Aorta (tissue), 5 donors: Measurements from ENCODE around the gene GSPT1. TPM values are rescaled to one million over a fixed set of nuclear protein-coding genes. Genes with fewer than 3 reads are reported as not detected.

Experiments
- ATAC-seq: fragments of 200-7000 bp; cut with Tn5 transposase; one replicate; pipeline ENCODE4 v1.9.1; 2022; ENCODE audit warnings: moderate library complexity; ENCODE audit not compliant: low FRiP score
- DNase-seq, 2 donors: peaks; one replicate each; pipeline ENCODE4 v3.0.0-alpha.2; 2020
- H3K27ac ChIP-seq, 2 donors: one replicate each; pipeline ENCODE4 v1.5.1; 2013; ENCODE audit warnings: low read length in 2 of 2, mild to moderate bottlenecking in 2 of 2, moderate library complexity in 2 of 2, control low read depth in 1 of 2, inconsistent platforms in 1 of 2, low read depth in 1 of 2
- H3K27me3 ChIP-seq, 2 donors: one replicate each; pipeline ENCODE4 v1.6.1; 2013; ENCODE audit warnings: control low read depth in 1 of 2, low read length in 1 of 2, mild to moderate bottlenecking in 1 of 2, moderate library complexity in 1 of 2; ENCODE audit not compliant: insufficient read depth in 2 of 2, control insufficient read depth in 1 of 2
- H3K36me3 ChIP-seq, 2 donors: one replicate each; pipeline ENCODE4 v1.6.1; 2013; ENCODE audit warnings: control low read depth in 1 of 2, low read length in 1 of 2, mild to moderate bottlenecking in 1 of 2; ENCODE audit not compliant: insufficient read depth in 2 of 2, control insufficient read depth in 1 of 2
- H3K4me1 ChIP-seq, 2 donors: one replicate each; pipeline ENCODE4 v1.6.1; 2013; ENCODE audit warnings: low read length in 2 of 2, control low read depth in 1 of 2, mild to moderate bottlenecking in 1 of 2, moderate library complexity in 1 of 2; ENCODE audit not compliant: insufficient read depth in 2 of 2, control insufficient read depth in 1 of 2
- H3K4me3 ChIP-seq, 2 donors: one replicate each; pipeline ENCODE4 v1.5.1; 2013; ENCODE audit warnings: low read length in 2 of 2, control low read depth in 1 of 2, mild to moderate bottlenecking in 1 of 2
- H3K9me3 ChIP-seq: one replicate; pipeline ENCODE4 v1.6.1; 2013; ENCODE audit warnings: mild to moderate bottlenecking, low read length; ENCODE audit not compliant: control insufficient read depth
- WGBS, 2 donors: extraction: QIAGEN DNeasy Blood & Tissue Kit; methylation state at CpG; one replicate each; pipeline ENCODE4 v1.1.7; 2013; 5-methylcytosine and 5-hydroxymethylcytosine counted together
- intact Hi-C, 2 donors: fragments of 100-400 bp; cut with DNase I; formaldehyde crosslinking; loops; one replicate each; pipeline versions ENCODE4 v1.14.2 to v1.15.0; 2022
- polyA plus RNA-seq, 2 donors: library from polyadenylated mRNA; stranded (reverse); fragments of 200-250 nt; gene quantifications; one replicate each; pipeline ENCODE4 v1.2.3, GENCODE V29; 2013
- total RNA-seq, 2 donors: library from RNA; stranded (reverse); fragmentation: NEBNext Ultra II Directional; extraction: Animal tissue kit (Norgen Biotek cat#: 25700); gene quantifications; one replicate each; pipeline ENCODE4 v1.2.1, GENCODE V29; 2021
- donor health status: healthy with polysubstance abuse.
- donor health status: Bipolar disorder and iron deficiency.
- donor health status: DM: no; HTN: no; CAD: no.
- donor health status: DM: no; HTN: no; CAD: no.
- donor health status: DM: yes; HTN: yes; CAD: no.

Gene GSPT1
- total and polyA plus RNA-seq, 4 donors, result 28.7 to 77.7 (median 57.5) TPM

DNA sequence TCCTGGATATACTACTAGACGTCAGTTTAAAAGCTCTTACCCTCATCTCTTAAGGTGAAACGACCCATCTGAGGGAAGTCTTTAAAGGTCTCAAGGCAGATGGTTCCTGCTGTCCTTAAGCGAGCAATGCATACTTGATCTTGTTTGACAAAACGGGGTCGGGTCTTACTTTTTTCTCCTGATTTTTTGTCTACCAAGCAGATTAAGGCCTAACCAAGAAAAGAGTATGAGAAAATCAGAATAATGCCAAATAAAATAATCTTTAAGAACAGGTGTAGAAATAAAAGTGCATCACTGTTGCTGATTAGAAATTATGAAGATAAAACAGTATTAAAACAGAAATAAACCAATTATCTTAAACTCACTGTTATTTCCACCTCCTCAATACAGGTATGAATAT lies 40.0 kb downstream of the GSPT1 start:
- no peak for ATAC-seq
- Histone ChIP-seq H3K4me3 (no peak overlapping the region), H3K27me3 (no peaks in the 10 kb centered on the region), H3K4me1 (no peaks in the 10 kb centered on the region), H3K27ac (no peak overlapping the region), H3K9me3 (no peaks in the 10 kb centered on the region), H3K36me3 (peaks cover 0 to 8% of the 10 kb centered on the region in 2 donors)
- 85 to 92% methylated on average over 5 of the region's 5 CpGs for WGBS, 2 donors
- intact Hi-C loops, result loop anchor here in 1 of 2 donors (10.0 kb wide), 1 partner anchor 189 kb away; no protein-coding TSS in a partner anchor
- no peak for DNase-seq

DNA sequence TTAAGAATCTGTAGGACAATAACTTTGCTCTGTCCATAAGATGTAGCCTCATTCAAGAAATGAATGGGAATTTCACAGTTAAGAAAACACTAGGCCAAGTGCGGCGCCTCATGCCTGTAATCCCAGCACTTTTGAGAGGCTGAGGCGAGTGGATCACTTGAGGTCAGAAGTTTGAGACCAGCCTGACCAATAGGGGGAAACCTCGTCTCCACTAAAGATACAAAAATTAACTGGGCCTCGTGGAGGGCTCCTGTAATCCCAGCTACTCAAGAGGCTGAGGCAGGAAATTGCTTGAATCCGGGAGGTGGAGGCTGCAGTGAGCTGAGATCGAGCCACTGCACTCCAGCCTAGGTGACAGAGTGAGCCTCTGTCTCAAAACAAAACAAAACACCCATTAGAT lies 44.6 kb downstream of the GSPT1 start:
- no peak overlapping the region for H3K4me3 ChIP-seq
- 5 to 6% methylated on average over 7 of the region's 7 CpGs for WGBS, 2 donors

DNA sequence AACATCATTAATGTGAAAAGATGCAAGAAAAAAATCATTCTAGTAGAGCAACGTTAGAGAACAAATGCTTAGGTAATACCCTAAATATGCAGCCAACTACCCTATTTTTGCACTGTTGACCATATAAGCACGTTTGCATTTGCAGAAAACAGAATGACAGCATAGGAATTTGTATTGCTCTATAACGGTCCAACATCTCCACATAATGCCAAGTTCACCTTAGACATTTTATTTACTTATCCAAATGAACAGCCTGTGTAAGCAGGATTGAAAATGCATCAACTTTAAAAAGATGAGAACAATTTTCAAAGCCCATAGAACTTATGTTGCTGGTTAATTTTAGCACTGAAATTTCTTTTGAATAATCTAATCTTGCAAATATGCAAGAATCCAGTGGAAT lies 45.4 kb downstream of the GSPT1 start:
- H3K36me3 ChIP-seq, result peaks cover 0 to 8% of the 10 kb centered on the region in 2 donors
- no peaks in the 10 kb centered on the region for H3K4me1 ChIP-seq
- intact Hi-C loops, result loop anchor here in 1 of 2 donors (10.0 kb wide), 1 partner anchor 194 kb away; no protein-coding TSS in a partner anchor
- ATAC-seq (no peak), DNase-seq (no peak)
- no peaks in the 10 kb centered on the region for H3K9me3 ChIP-seq
- WGBS, 2 donors, result 4 to 7% methylated on average over 3 of the region's 3 CpGs
- no peaks in the 10 kb centered on the region for H3K27me3 ChIP-seq
- H3K4me3 ChIP-seq, result no peak overlapping the region
- H3K27ac ChIP-seq, result no peak overlapping the region

More for the DNA sequence above, 44.6 kb downstream of the GSPT1 start:
- Histone ChIP-seq H3K36me3 (peaks cover 0 to 8% of the 10 kb centered on the region in 2 donors), H3K9me3 (no peaks in the 10 kb centered on the region), H3K27ac (peak overlapping the region; percentile 80 to 82), H3K27me3 (no peaks in the 10 kb centered on the region), H3K4me1 (no peaks in the 10 kb centered on the region)
- ATAC-seq (no peak), DNase-seq (no peak)
- intact Hi-C loops, result loop anchor here in 1 of 2 donors (10.0 kb wide), 1 partner anchor 194 kb away; no protein-coding TSS in a partner anchor

GRCh38 chr16:11869353-11870228 lies 46.2 kb downstream of the GSPT1 start:
- peak overlapping the region in 1 of 2 donors; percentile 32 for H3K27ac ChIP-seq
- DNase-seq (no peak), ATAC-seq (no peak)
- WGBS, 2 donors, result 32 to 34% methylated on average over 8 of the region's 8 CpGs
- intact Hi-C loops, result loop anchor here in 1 of 2 donors (10.0 kb wide), 1 partner anchor 195 kb away; no protein-coding TSS in a partner anchor
- H3K9me3 ChIP-seq, result no peaks in the 10 kb centered on the region
- H3K4me1 ChIP-seq, result peaks cover 0 to 1% of the 10 kb centered on the region in 2 donors
- H3K36me3 ChIP-seq, result peaks cover 0 to 8% of the 10 kb centered on the region in 2 donors
- no peak overlapping the region for H3K4me3 ChIP-seq
- H3K27me3 ChIP-seq, result no peaks in the 10 kb centered on the region

- ATAC-seq, result no peak
- H3K4me1 ChIP-seq, result peaks cover 0 to 1% of the 10 kb centered on the region in 2 donors
- no peak for DNase-seq
- 81 to 88% methylated on average over 2 of the region's 2 CpGs for WGBS, 2 donors
- H3K27me3 ChIP-seq, result no peaks in the 10 kb centered on the region
- H3K27ac ChIP-seq, result peak overlapping the region in 1 of 2 donors; percentile 32
- H3K4me3 ChIP-seq, result no peak overlapping the region
- intact Hi-C loops, result no loop called here
- peaks cover 0 to 5% of the 10 kb centered on the region in 2 donors for H3K36me3 ChIP-seq
- H3K9me3 ChIP-seq, result no peaks in the 10 kb centered on the region
Measured at GRCh38 chr16:11868412-11868980, 47.3 kb downstream of the GSPT1 start.

DNA sequence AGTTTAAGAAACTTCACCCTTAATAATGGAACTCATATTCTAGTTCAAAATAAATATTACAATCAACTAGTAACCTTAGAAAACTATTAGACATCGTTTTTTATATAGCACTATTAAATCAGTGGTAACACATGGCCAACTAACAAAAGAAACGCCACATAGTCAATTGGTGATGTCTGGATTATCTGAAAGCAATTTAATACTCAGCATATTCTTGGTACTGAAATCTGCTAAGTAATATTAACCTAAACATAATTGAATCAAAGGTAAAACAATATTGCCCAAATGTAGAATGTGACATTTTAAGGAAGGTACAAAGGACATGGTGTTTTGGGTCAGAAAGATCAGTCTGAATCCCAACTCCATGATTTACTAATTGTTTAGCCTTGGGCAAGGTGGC lies 53.3 kb downstream of the GSPT1 start:
- ATAC-seq (no peak), DNase-seq (no peak)
- Histone ChIP-seq H3K27ac (no peak overlapping the region), H3K27me3 (no peaks in the 10 kb centered on the region), H3K4me3 (no peak overlapping the region), H3K36me3 (no peaks in the 10 kb centered on the region), H3K4me1 (peaks cover 0 to 1% of the 10 kb centered on the region in 2 donors), H3K9me3 (no peaks in the 10 kb centered on the region)
- intact Hi-C loops, result no loop called here
- 65 to 76% methylated on average over 2 of the region's 2 CpGs for WGBS, 2 donors

DNA sequence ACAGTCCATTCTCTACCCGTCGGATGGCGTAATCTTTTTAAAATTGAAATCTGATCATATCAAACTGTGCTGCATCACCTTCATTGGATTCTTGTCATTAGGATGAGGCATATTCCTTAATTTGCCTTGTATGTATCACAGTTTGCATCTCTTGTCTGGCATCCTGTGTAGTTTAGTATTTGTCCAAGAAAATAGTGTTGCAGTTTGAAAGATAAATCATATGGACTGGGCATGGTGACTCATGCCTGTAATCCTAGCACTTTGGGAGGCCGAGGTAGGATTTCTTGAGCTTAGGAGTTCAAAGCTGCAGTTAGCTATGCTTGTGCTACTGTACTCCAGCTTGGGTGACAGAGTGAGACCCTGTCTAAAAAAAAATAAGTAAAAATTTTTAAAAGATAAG lies 58.6 kb downstream of the GSPT1 start:
- H3K4me3 ChIP-seq, result no peak overlapping the region
- 64 to 74% methylated on average over 4 of the region's 4 CpGs for WGBS, 2 donors
- H3K27ac ChIP-seq, result no peak overlapping the region
- H3K36me3 ChIP-seq, result no peaks in the 10 kb centered on the region
- H3K9me3 ChIP-seq, result no peaks in the 10 kb centered on the region
- intact Hi-C loops, result no loop called here
- DNase-seq (no peak), ATAC-seq (no peak)
- no peaks in the 10 kb centered on the region for H3K27me3 ChIP-seq
- peaks cover 0 to 4% of the 10 kb centered on the region in 2 donors for H3K4me1 ChIP-seq

- no peak for DNase-seq
- Histone ChIP-seq H3K27me3 (no peaks in the 10 kb centered on the region), H3K9me3 (no peaks in the 10 kb centered on the region), H3K36me3 (no peaks in the 10 kb centered on the region), H3K4me3 (peak overlapping the region; percentile 37 to 66), H3K4me1 (peaks cover 3 to 4% of the 10 kb centered on the region in 2 donors), H3K27ac (peak overlapping the region in 1 of 2 donors; percentile 11)
- intact Hi-C loops, result no loop called here
- 45 to 46% methylated on average over 33 of the region's 33 CpGs for WGBS, 2 donors
- no peak for ATAC-seq
Measured at GRCh38 chr16:11852092-11852809, 63.5 kb downstream of the GSPT1 start.
